Measurements from ENCODE around the gene MRPL12. TPM values are rescaled to one million over a fixed set of nuclear protein-coding genes. Genes with fewer than 3 reads are reported as not detected.

Gene MRPL12
- total RNA-seq, 2 experiments from 2014 or later = 57.2 to 59.6 TPM

GRCh38 chr17:81695211-81695610 lies 8.0 kb upstream of the MRPL12 start:
- H3K4me3 Mint-ChIP-seq = no peak overlapping the region
- no peaks in the 10 kb centered on the region for H3K9me3 Mint-ChIP-seq
- no peaks in the 10 kb centered on the region for H3K4me1 Mint-ChIP-seq
- CTCF ChIA-PET = no interaction called here
- peaks cover 46% of the 10 kb centered on the region for H3K36me3 Mint-ChIP-seq (ENCODE audit: low read depth)
- no peak for DNase-seq
- POLR2A ChIA-PET = interaction anchor here (1.2 to 2.5 kb wide), 2 partner anchors 11 to 12 kb away, joined by 3 to 13 read pairs; partner anchors contain the start of genes ARL16 and HGS
- H3K27me3 Mint-ChIP-seq = no peaks in the 10 kb centered on the region
- H3K27ac Mint-ChIP-seq = no peak overlapping the region

- ChIA-PET CTCF (no interaction called here), POLR2A (interaction anchor here (1.2 to 2.5 kb wide), 2 partner anchors 11 to 12 kb away, joined by 3 to 13 read pairs; partner anchors contain the start of genes ARL16 and HGS)
- no peak overlapping the region for H3K27ac Mint-ChIP-seq
- H3K36me3 Mint-ChIP-seq (ENCODE audit: low read depth) = peaks cover 48% of the 10 kb centered on the region
- H3K4me1 Mint-ChIP-seq = peaks cover 3% of the 10 kb centered on the region
- no peaks in the 10 kb centered on the region for H3K9me3 Mint-ChIP-seq
- H3K27me3 Mint-ChIP-seq = no peaks in the 10 kb centered on the region
- no peak for DNase-seq
- no peak overlapping the region for H3K4me3 Mint-ChIP-seq
These were observed 7.4 kb upstream of the MRPL12 start for GRCh38 chr17:81695801-81696200.

GRCh38 chr17:81696218-81696941 lies 6.8 kb upstream of the MRPL12 start:
- H3K27ac Mint-ChIP-seq = no peak overlapping the region
- H3K27me3 Mint-ChIP-seq = no peaks in the 10 kb centered on the region
- CTCF ChIA-PET = no interaction called here
- no peak overlapping the region for H3K4me3 Mint-ChIP-seq
- no peaks in the 10 kb centered on the region for H3K9me3 Mint-ChIP-seq
- H3K36me3 Mint-ChIP-seq (ENCODE audit: low read depth) = peaks cover 47% of the 10 kb centered on the region
- peaks cover 9% of the 10 kb centered on the region for H3K4me1 Mint-ChIP-seq
- POLR2A ChIA-PET = interaction anchor here (2.5 kb wide), 1 partner anchor 12 kb away, joined by 13 read pairs; the partner anchor contains the start of genes ARL16 and HGS
- DNase-seq = no peak

GRCh38 chr17:81697261-81698044 lies 5.7 kb upstream of the MRPL12 start:
- ChIA-PET POLR2A (interaction anchor here (0.6 to 2.5 kb wide), 2 partner anchors 13 to 336 kb away, joined by 3 to 13 read pairs; partner anchors contain the start of genes ARL16 and HGS), CTCF (no interaction called here)
- Mint-ChIP-seq H3K4me1 (peaks cover 19% of the 10 kb centered on the region), H3K27ac (no peak overlapping the region), H3K4me3 (no peak overlapping the region), H3K9me3 (no peaks in the 10 kb centered on the region), H3K27me3 (no peaks in the 10 kb centered on the region), H3K36me3 (ENCODE audit: low read depth) (peaks cover 49% of the 10 kb centered on the region)
- no peak for DNase-seq

GRCh38 chr17:81700353-81701287 lies 2.5 kb upstream of the MRPL12 start:
- Mint-ChIP-seq H3K4me3 (peak overlapping the region; percentile 7), H3K36me3 (ENCODE audit: low read depth) (peaks cover 67% of the 10 kb centered on the region), H3K4me1 (peaks cover 30% of the 10 kb centered on the region), H3K9me3 (no peaks in the 10 kb centered on the region), H3K27me3 (no peaks in the 10 kb centered on the region), H3K27ac (peak overlapping the region; percentile 18)
- DNase-seq = no peak
- POLR2A ChIA-PET = interaction anchor here (1.4 to 5.3 kb wide), 6 partner anchors 13 to 225 kb away, joined by 4 to 111 read pairs (median 30); partner anchors contain the start of genes ARHGDIA, ARL16, CCDC137 and HGS
- CTCF ChIA-PET = interaction anchor here (4.4 kb wide), 1 partner anchor 17 kb away, joined by 42 read pairs; the partner anchor contains the start of genes ARL16 and HGS

- peak; percentile 39 for DNase-seq
- H3K36me3 Mint-ChIP-seq (ENCODE audit: low read depth) = peaks cover 72% of the 10 kb centered on the region
These were observed 1.7 kb upstream of the MRPL12 start for GRCh38 chr17:81701288-81702071.

GRCh38 chr17:81703747-81704654 lies 834 bp downstream of the MRPL12 start:
- DNase-seq = no peak
- peaks cover 56% of the 10 kb centered on the region for H3K36me3 Mint-ChIP-seq (ENCODE audit: low read depth)
- H3K9me3 Mint-ChIP-seq = no peaks in the 10 kb centered on the region
- H3K27ac Mint-ChIP-seq = peak overlapping the region; percentile 75
- peaks cover 36% of the 10 kb centered on the region for H3K4me1 Mint-ChIP-seq
- ChIA-PET CTCF (interaction anchor here (1.2 to 4.4 kb wide), 3 partner anchors 20 to 39 kb away, joined by 3 to 42 read pairs (median 18); partner anchors contain the start of genes ARL16 and HGS), POLR2A (interaction anchor here (0.8 to 5.3 kb wide), 30 partner anchors 7 to 594 kb away, joined by 3 to 111 read pairs (median 8); partner anchors contain the start of genes ACTG1, ALYREF, ANAPC11 and ARHGDIA)
- no peaks in the 10 kb centered on the region for H3K27me3 Mint-ChIP-seq
- peak overlapping the region; percentile 76 for H3K4me3 Mint-ChIP-seq

More at GRCh38 chr17:81701288-81702071, 1.7 kb upstream of the MRPL12 start:
- Mint-ChIP-seq H3K27ac (peak overlapping the region; percentile 94), H3K27me3 (no peaks in the 10 kb centered on the region), H3K4me1 (peaks cover 36% of the 10 kb centered on the region), H3K9me3 (no peaks in the 10 kb centered on the region), H3K4me3 (peak overlapping the region; percentile 95)
- ChIA-PET CTCF (interaction anchor here (0.8 to 4.4 kb wide), 4 partner anchors 8 to 36 kb away, joined by 3 to 42 read pairs (median 10); partner anchors contain the start of genes ARL16 and HGS), POLR2A (interaction anchor here (1.2 to 5.3 kb wide), 20 partner anchors 8 to 329 kb away, joined by 3 to 111 read pairs (median 9); partner anchors contain the start of genes ACTG1, ALYREF, ANAPC11 and ARHGDIA)

GRCh38 chr17:81705518-81706231 lies 2.5 kb downstream of the MRPL12 start:
- CTCF ChIA-PET = no interaction called here
- no peaks in the 10 kb centered on the region for H3K27me3 Mint-ChIP-seq
- H3K36me3 Mint-ChIP-seq (ENCODE audit: low read depth) = peaks cover 53% of the 10 kb centered on the region
- H3K4me1 Mint-ChIP-seq = peaks cover 41% of the 10 kb centered on the region
- H3K4me3 Mint-ChIP-seq = no peak overlapping the region
- peak overlapping the region; percentile 0 for H3K27ac Mint-ChIP-seq
- DNase-seq = no peak
- H3K9me3 Mint-ChIP-seq = no peaks in the 10 kb centered on the region
- POLR2A ChIA-PET = interaction anchor here (1.6 to 5.3 kb wide), 2 partner anchors 16 to 22 kb away, joined by 7 to 111 read pairs; partner anchors contain the start of genes ARL16 and HGS

- ChIA-PET POLR2A (interaction anchor here (0.9 to 1.4 kb wide), 2 partner anchors 16 to 23 kb away, joined by 3 to 8 read pairs; partner anchors contain the start of genes ARL16 and HGS), CTCF (no interaction called here)
- peaks cover 48% of the 10 kb centered on the region for H3K36me3 Mint-ChIP-seq (ENCODE audit: low read depth)
- DNase-seq = no peak
- H3K27ac Mint-ChIP-seq = no peak overlapping the region
- no peak overlapping the region for H3K4me3 Mint-ChIP-seq
- no peaks in the 10 kb centered on the region for H3K27me3 Mint-ChIP-seq
- no peaks in the 10 kb centered on the region for H3K9me3 Mint-ChIP-seq
- peaks cover 41% of the 10 kb centered on the region for H3K4me1 Mint-ChIP-seq
These were observed 3.1 kb downstream of the MRPL12 start for GRCh38 chr17:81706232-81706611.
